Psoas muscle (tissue), 8 donors: Measurements from ENCODE around the gene SEMA4G. TPM values are rescaled to one million over a fixed set of nuclear protein-coding genes. Genes with fewer than 3 reads are reported as not detected.

Experiments
- ATAC-seq, 4 donors: fragments of 200-7000 bp; cut with Tn5 transposase; one replicate each; pipeline ENCODE4 v1.9.1; 2020; ENCODE audit warnings: moderate library complexity in 3 of 4, mild to moderate bottlenecking in 2 of 4
- DNase-seq, 2 donors: peaks; one replicate each; pipeline ENCODE4 v3.0.0-alpha.2; 2020
- H3K27ac ChIP-seq: fragments of 200-600 bp; one replicate; pipeline ENCODE4 v1.8.0; 2022
- H3K27me3 ChIP-seq, 3 donors: fragments of 200-600 bp in 1 of 3; one replicate each; pipeline versions ENCODE4 v1.6.1 to v1.8.0; 2013 to 2022; ENCODE audit warnings: low read length in 2 of 3, mild to moderate bottlenecking in 2 of 3, moderate library complexity in 1 of 3; ENCODE audit not compliant: insufficient read depth in 3 of 3
- H3K36me3 ChIP-seq, 2 donors: fragments of 200-600 bp in 1 of 2; one replicate each; pipeline versions ENCODE4 v1.6.1 to v1.8.0; 2013 to 2022; ENCODE audit warnings: low read depth in 1 of 2, mild to moderate bottlenecking in 1 of 2, moderate library complexity in 1 of 2; ENCODE audit not compliant: insufficient read depth in 1 of 2
- H3K4me1 ChIP-seq: fragments of 200-600 bp; one replicate; pipeline ENCODE4 v1.8.0; 2022
- H3K4me3 ChIP-seq: fragments of 200-600 bp; one replicate; pipeline ENCODE4 v1.8.0; 2022; ENCODE audit warnings: mild to moderate bottlenecking
- H3K9me3 ChIP-seq: fragments of 200-600 bp; one replicate; pipeline ENCODE4 v1.8.0; 2022
- WGBS, 3 donors: extraction: QIAGEN DNeasy Blood & Tissue Kit; methylation state at CpG; one replicate each; pipeline versions ENCODE4 v1.1.6 to v1.1.7; 2013; 5-methylcytosine and 5-hydroxymethylcytosine counted together
- intact Hi-C, 2 donors: fragments of 100-400 bp; cut with DNase I; formaldehyde crosslinking; loops; one replicate each; pipeline versions ENCODE4 v1.11.0 to v1.14.2; 2022
- polyA plus RNA-seq, 3 donors: library from polyadenylated mRNA; stranded (reverse); fragments of 200-250 nt; gene quantifications; one replicate each; pipeline ENCODE4 v1.2.3, GENCODE V29; 2013
- total RNA-seq, 4 donors: library from RNA; stranded (reverse); fragmentation: NEBNext Ultra II Directional in 2 of 4; extraction: Animal tissue kit (Norgen Biotek cat#: 25700) in 2 of 4; gene quantifications; one replicate each; pipeline versions ENCODE4 v1.2.1 to v1.2.4, GENCODE V29; 2021 to 2023
- TF ChIP-seq, protein P1 (sequence below): fragments of 200-600 bp; IDR thresholded peaks from one replicate; pipeline ENCODE4 v1.8.0; 2022; ENCODE audit warnings: antibody characterized with exemption
- donor health status: healthy with polysubstance abuse.
- donor health status: DM: no; HTN: no; CAD: no; lungs with moderate emphysema.
- donor health status: Bipolar disorder and iron deficiency.
- donor health status: healthy.
- donor health status: DM: yes; HTN: yes; CAD: no.
- donor health status: DM: no; HTN: no; CAD: no.
- donor health status: DM: no; HTN: no; CAD: no.
- donor health status: DM: yes; HTN: yes; CAD: no.

SEMA4G gene
- total and polyA plus RNA-seq, 7 donors = 0.08 to 1.4 (median 0.74) TPM

DNA sequence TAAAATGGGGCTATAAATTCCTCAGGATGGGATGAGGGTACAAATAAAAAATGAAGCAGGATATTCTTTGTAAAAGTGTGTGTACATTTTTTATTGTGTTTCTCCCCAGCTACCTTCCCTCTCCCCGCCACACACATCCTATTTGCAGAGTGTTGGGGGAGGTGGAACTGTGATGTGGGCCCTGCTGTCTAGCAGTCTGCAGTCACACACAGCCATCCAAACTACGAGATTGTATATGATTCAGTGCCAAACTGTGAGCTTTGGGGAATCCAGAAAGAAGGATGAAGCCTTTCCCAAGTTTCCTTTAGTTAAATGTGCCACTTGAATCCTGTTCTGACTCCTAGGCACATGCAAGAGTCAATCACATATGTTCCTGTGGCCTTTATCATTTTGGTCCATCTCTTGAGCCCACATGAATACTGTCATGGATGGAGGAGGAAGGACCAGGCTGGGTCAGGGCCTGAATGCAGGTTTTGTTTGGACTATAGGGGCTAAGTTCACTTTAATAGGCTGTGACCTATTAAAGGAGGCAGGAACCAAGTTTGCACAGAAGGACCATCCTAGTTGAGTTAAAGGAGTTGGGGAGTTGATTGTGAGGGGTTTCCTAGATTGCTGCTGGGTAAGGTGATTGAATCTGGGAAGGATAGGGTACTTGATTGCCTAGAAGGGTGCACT is 1.1 kb upstream of the SEMA4G start:
- peaks cover 3 to 33% of the 10 kb centered on the region in 2 donors for H3K36me3 ChIP-seq
- intact Hi-C loops = loop anchor here (2.0 to 10.0 kb wide), 2 partner anchors 47 kb away; no protein-coding TSS in a partner anchor
- WGBS, 3 donors = 74 to 87% (median 83%) methylated on average over 2 of the region's 2 CpGs
- H3K4me1 ChIP-seq = peaks cover 6% of the 10 kb centered on the region
- ATAC-seq (no peak), DNase-seq (no peak)
- no peak overlapping the region for H3K4me3 ChIP-seq
- TF ChIP-seq, protein P1, sequence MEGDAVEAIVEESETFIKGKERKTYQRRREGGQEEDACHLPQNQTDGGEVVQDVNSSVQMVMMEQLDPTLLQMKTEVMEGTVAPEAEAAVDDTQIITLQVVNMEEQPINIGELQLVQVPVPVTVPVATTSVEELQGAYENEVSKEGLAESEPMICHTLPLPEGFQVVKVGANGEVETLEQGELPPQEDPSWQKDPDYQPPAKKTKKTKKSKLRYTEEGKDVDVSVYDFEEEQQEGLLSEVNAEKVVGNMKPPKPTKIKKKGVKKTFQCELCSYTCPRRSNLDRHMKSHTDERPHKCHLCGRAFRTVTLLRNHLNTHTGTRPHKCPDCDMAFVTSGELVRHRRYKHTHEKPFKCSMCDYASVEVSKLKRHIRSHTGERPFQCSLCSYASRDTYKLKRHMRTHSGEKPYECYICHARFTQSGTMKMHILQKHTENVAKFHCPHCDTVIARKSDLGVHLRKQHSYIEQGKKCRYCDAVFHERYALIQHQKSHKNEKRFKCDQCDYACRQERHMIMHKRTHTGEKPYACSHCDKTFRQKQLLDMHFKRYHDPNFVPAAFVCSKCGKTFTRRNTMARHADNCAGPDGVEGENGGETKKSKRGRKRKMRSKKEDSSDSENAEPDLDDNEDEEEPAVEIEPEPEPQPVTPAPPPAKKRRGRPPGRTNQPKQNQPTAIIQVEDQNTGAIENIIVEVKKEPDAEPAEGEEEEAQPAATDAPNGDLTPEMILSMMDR = no peak
- H3K27me3 ChIP-seq = no peaks in the 10 kb centered on the region
- H3K9me3 ChIP-seq = no peaks in the 10 kb centered on the region
- H3K27ac ChIP-seq = no peak overlapping the region

DNA sequence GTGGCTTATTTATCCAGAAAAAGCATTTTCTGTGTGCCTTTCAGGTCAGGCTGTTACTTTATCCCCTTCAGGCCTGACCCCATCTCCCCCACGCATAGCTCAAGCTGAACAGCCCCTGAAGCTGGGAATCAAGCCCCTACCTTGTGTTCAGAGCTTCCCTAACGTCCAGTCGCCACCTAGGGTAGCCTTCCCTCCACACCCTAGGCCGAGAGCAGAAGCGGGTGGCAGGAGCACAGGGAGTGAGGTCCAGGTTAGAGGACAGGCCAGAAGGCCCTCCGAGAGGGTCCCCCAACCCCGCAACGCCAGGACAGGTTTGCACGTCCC is 479 bp upstream of the SEMA4G start:
- intact Hi-C loops = loop anchor here (2.0 to 10.0 kb wide), 2 partner anchors 46 kb away; no protein-coding TSS in a partner anchor

DNA sequence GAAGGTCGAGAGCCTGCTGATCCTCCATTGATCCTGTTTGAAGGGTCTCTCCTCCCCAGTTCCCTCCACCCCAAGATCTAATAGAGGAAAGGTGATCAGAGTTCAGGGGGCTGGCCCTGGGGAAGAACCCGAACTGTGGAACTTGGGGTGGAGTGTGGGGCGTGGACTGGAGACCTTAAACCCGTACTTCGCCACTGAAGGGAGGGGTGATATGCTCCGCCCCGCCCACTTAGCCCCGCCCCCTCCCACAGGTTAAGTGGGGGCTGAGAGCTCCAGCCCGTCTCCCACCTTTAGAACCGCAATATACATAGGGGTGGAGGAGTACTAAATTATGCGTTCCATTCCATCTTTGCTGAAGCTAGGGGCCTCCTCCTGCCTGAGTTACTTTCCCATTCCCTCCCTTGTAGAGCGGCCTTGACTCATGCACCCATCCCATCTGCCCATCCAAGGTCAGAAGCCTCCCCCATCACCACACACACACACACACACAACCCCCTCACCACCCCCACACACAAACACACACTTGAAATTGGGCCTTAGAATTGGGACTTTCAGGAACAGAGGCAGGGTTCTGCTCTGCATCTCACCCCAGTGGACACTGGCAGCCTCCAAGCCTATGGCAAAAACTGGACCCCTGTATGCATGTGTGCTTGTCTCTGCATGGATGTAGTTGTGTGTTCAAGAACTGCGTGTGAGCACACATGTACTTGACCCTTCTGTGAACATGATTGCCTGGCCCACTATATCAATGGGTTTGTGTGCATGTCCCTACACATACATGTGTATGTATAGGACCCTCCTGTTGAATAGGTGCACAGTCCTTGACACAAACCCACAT is 991 bp downstream of the SEMA4G start:
- H3K27me3 ChIP-seq = no peaks in the 10 kb centered on the region
- peaks cover 3 to 12% of the 10 kb centered on the region in 2 donors for H3K36me3 ChIP-seq
- peak in 2 of 4 donors; percentile 39 to 46 for ATAC-seq
- peak overlapping the region; percentile 71 for H3K4me3 ChIP-seq
- intact Hi-C loops = no loop called here
- DNase-seq = peak in 1 of 2 donors; percentile 29
- WGBS, 3 donors = 45 to 55% (median 48%) methylated on average over 13 of the region's 13 CpGs
- H3K4me1 ChIP-seq = peaks cover 6% of the 10 kb centered on the region
- no peaks in the 10 kb centered on the region for H3K9me3 ChIP-seq
- H3K27ac ChIP-seq = no peak overlapping the region
- TF ChIP-seq, protein P1 = no peak

More for the DNA sequence above, 479 bp upstream of the SEMA4G start:
- ATAC-seq (peak in 3 of 4 donors; percentile 35 to 57 (median 42)), DNase-seq (no peak)
- peaks cover 3 to 27% of the 10 kb centered on the region in 2 donors for H3K36me3 ChIP-seq
- TF ChIP-seq, protein P1 = no peak
- H3K4me3 ChIP-seq = peak overlapping the region; percentile 71
- H3K27me3 ChIP-seq = no peaks in the 10 kb centered on the region
- no peaks in the 10 kb centered on the region for H3K9me3 ChIP-seq
- H3K27ac ChIP-seq = no peak overlapping the region
- peaks cover 6% of the 10 kb centered on the region for H3K4me1 ChIP-seq
- 14 to 20% (median 16%) methylated on average over 9 of the region's 9 CpGs for WGBS, 3 donors

- DNase-seq = peak in 1 of 2 donors; percentile 10
- WGBS, 3 donors = 71 to 79% (median 74%) methylated on average over 4 of the region's 4 CpGs
- peaks cover 6% of the 10 kb centered on the region for H3K4me1 ChIP-seq
- H3K9me3 ChIP-seq = no peaks in the 10 kb centered on the region
- peaks cover 0 to 5% of the 10 kb centered on the region in 2 donors for H3K36me3 ChIP-seq
- intact Hi-C loops = no loop called here
- no peak for ATAC-seq
- H3K4me3 ChIP-seq = no peak overlapping the region
- H3K27me3 ChIP-seq = no peaks in the 10 kb centered on the region
- no peak overlapping the region for H3K27ac ChIP-seq
- TF ChIP-seq, protein P1 = no peak
These were observed 1.9 kb downstream of the SEMA4G start for GRCh38 chr10:100970914-100971811.
